SK-N-SH (cell line): ENCODE results near the gene BMPR1B. TPM values are rescaled to one million over a fixed set of nuclear protein-coding genes. Genes with fewer than 3 reads are reported as not detected.

Source experiments
- CTCF ChIA-PET: fragments of 300-600, 350-600 bp; formaldehyde crosslinking; extraction: SDS; loops from one replicate; lab custom pipeline; 2021; lab: Yijun Ruan, JAX
- POLR2A ChIA-PET: fragments of 350-600 bp; sonication (Branson Sonifier 250); formaldehyde crosslinking; extraction: SDS; loops from one replicate; lab custom pipeline; 2020; ENCODE audit warnings: antibody characterized with exemption, inconsistent platforms; lab: Yijun Ruan, JAX
- DNase-seq: peaks from one replicate; pipeline ENCODE4 v3.0.0; 2012
- H2AFZ ChIP-seq: fragments of 200-600 bp; sonication (generic); 2 replicates; pipeline ENCODE4 v1.8.1; 2016; ENCODE audit warnings: antibody characterized with exemption, mild to moderate bottlenecking, low read depth
- H3F3A ChIP-seq: fragments of 200-600 bp; sonication (generic); replicated peaks from 2 replicates; pipeline ENCODE3; 2016; ENCODE audit warnings: antibody characterized with exemption, mild to moderate bottlenecking; ENCODE audit not compliant: insufficient read depth
- H3K27ac ChIP-seq, 2 experiments: fragments of 200-500 bp in 1 of 2; fragments of 200-600 bp in 1 of 2; sonication (Bioruptor generic) in 1 of 2; sonication (generic), shearing (Covaris generic) in 1 of 2; 2 replicates each; pipeline versions ENCODE4 v1.5.1 to v1.6.1; 2014 to 2016; ENCODE audit warnings: low read depth in 2 of 2, inconsistent platforms in 1 of 2, low read length in 1 of 2, mild to moderate bottlenecking in 1 of 2, mixed read lengths in 1 of 2
- H3K27me3 ChIP-seq: fragments of 200-600 bp; sonication (generic), shearing (Covaris generic); 2 replicates; pipeline ENCODE4 v1.6.1; 2016; ENCODE audit warnings: mixed run types; ENCODE audit not compliant: insufficient read depth
- H3K36me3 ChIP-seq, 2 experiments: fragments of 200-500 bp in 1 of 2; fragments of 200-600 bp in 1 of 2; sonication (Bioruptor generic) in 1 of 2; sonication (generic) in 1 of 2; replicated peaks in 1 of 2; 2 replicates each; pipeline versions ENCODE3 to v1.5.1; 2014 to 2016; ENCODE audit warnings: low read length in 1 of 2, mild to moderate bottlenecking in 1 of 2; ENCODE audit not compliant: insufficient read depth in 2 of 2, control insufficient read depth in 1 of 2
- H3K4me1 ChIP-seq, 2 experiments: fragments of 200-500 bp in 1 of 2; fragments of 200-600 bp in 1 of 2; sonication (Bioruptor generic) in 1 of 2; sonication (generic), shearing (Covaris generic) in 1 of 2; 2 replicates each; pipeline versions ENCODE4 v1.5.1 to v1.6.1; 2014 to 2016; ENCODE audit warnings: low read depth in 1 of 2, low read length in 1 of 2, mixed run types in 1 of 2; ENCODE audit not compliant: insufficient read depth in 2 of 2, control insufficient read depth in 1 of 2
- H3K4me2 ChIP-seq: fragments of 200-600 bp; sonication (generic), shearing (Covaris generic); 2 replicates; pipeline ENCODE4 v1.6.1; 2017; ENCODE audit warnings: mixed run types
- H3K4me3 ChIP-seq, 2 experiments: fragments of 200-500 bp in 1 of 2; fragments of 200-600 bp in 1 of 2; sonication (Bioruptor generic) in 1 of 2; sonication (generic), shearing (Covaris generic) in 1 of 2; 2 replicates each; pipeline versions ENCODE4 v1.5.1 to v1.8.1; 2014 to 2016; ENCODE audit warnings: low read depth in 2 of 2, inconsistent platforms in 1 of 2, low read length in 1 of 2, mild to moderate bottlenecking in 1 of 2, mixed read lengths in 1 of 2, moderate library complexity in 1 of 2
- H3K79me2 ChIP-seq: fragments of 200-600 bp; sonication (generic); 2 replicates; pipeline ENCODE4 v1.8.1; 2017; ENCODE audit warnings: mild to moderate bottlenecking; ENCODE audit not compliant: insufficient read depth
- H3K9ac ChIP-seq: fragments of 200-600 bp; sonication (generic); 2 replicates; pipeline ENCODE4 v1.6.1; 2017; ENCODE audit warnings: mixed run types
- H3K9me2 ChIP-seq: fragments of 200-600 bp; sonication (generic); 2 replicates; pipeline ENCODE4 v1.6.1; 2017; ENCODE audit warnings: mixed run types
- H3K9me3 ChIP-seq: fragments of 200-600 bp; sonication (generic); 2 replicates; pipeline ENCODE4 v1.6.1; 2017; ENCODE audit warnings: mixed run types, mild to moderate bottlenecking, moderate library complexity
- H4K20me1 ChIP-seq: fragments of 200-600 bp; sonication (generic); 2 replicates; pipeline ENCODE4 v1.6.1; 2017; ENCODE audit warnings: mild to moderate bottlenecking, mixed run types; ENCODE audit not compliant: insufficient read depth
- ELF1 ChIP-seq: IDR thresholded peaks from 2 replicates; pipeline ENCODE4 v1.4.0; 2012
- EP300 ChIP-seq, 2 experiments: IDR thresholded peaks; 2 replicates each; pipeline versions ENCODE4 v1.4.0 to v1.6.1; 2012; ENCODE audit warnings: borderline replicate concordance in 1 of 2, low read depth in 1 of 2, low read length in 1 of 2
- EZH2phosphoT487 ChIP-seq: fragments of 200-600 bp; sonication (generic); IDR thresholded peaks from 2 replicates; pipeline ENCODE4 v1.6.1; 2017; ENCODE audit warnings: low read depth, mixed run types, mild to moderate bottlenecking, antibody characterized with exemption, moderate library complexity, borderline replicate concordance
- FOSL2 ChIP-seq: IDR thresholded peaks from 2 replicates; pipeline ENCODE4 v1.4.0; 2012; ENCODE audit warnings: low read depth, mild to moderate bottlenecking, moderate library complexity, borderline replicate concordance
- MEF2A ChIP-seq: IDR thresholded peaks from 2 replicates; pipeline ENCODE4 v1.4.0; 2012; ENCODE audit warnings: low read depth, borderline replicate concordance
- MXI1 ChIP-seq: IDR thresholded peaks from 2 replicates; pipeline ENCODE4 v1.6.1; 2012; ENCODE audit warnings: mild to moderate bottlenecking, low read depth, low read length, improper control_type of control experiment
- NFIC ChIP-seq: IDR thresholded peaks from 2 replicates; pipeline ENCODE4 v1.4.0; 2012; ENCODE audit warnings: borderline replicate concordance
- RCOR1 ChIP-seq: fragments of 150-350 bp; IDR thresholded peaks from 2 replicates; pipeline ENCODE4 v1.6.1; 2017; ENCODE audit warnings: antibody characterized with exemption, low read length
- SIN3A ChIP-seq: IDR thresholded peaks from 2 replicates; pipeline ENCODE4 v1.6.1; 2012; ENCODE audit warnings: low read depth, mild to moderate bottlenecking, low read length, moderate library complexity, borderline replicate concordance
- TAF1 ChIP-seq: IDR thresholded peaks from 2 replicates; pipeline ENCODE4 v1.6.1; 2012; ENCODE audit warnings: low read depth, mild to moderate bottlenecking, low read length, moderate library complexity, borderline replicate concordance
- WGBS: methylation state at CpG from one replicate; pipeline ENCODE4 v1.1.6; 2017; ENCODE audit warnings: low lambda C conversion rate; 5-methylcytosine and 5-hydroxymethylcytosine counted together
- polyA plus RNA-seq, 3 experiments: library from polyadenylated mRNA; depleted of rRNA; stranded (reverse); fragments of >200 nt; gene quantifications; 2 replicates each; pipeline ENCODE4 v1.2.3, GENCODE V29; 2012
- TF ChIP-seq, protein P1 (sequence below): IDR thresholded peaks from 2 replicates; pipeline ENCODE4 v1.4.0; 2012; ENCODE audit warnings: low read depth
- TF ChIP-seq, protein P2 (sequence below): fragments of 150-350 bp; IDR thresholded peaks from 2 replicates; pipeline ENCODE4 v1.6.1; 2016; ENCODE audit warnings: mild to moderate bottlenecking, low read depth, low read length
- TF ChIP-seq, protein P3 (sequence below): IDR thresholded peaks from 2 replicates; pipeline ENCODE4 v1.6.1; 2012; ENCODE audit warnings: mild to moderate bottlenecking, low read depth, low read length, moderate library complexity
- TF ChIP-seq, protein P4 (sequence below): IDR thresholded peaks from 2 replicates; pipeline ENCODE4 v1.4.0; 2012; ENCODE audit warnings: low read depth, borderline replicate concordance
- TF ChIP-seq, protein P5 (sequence below): fragments of 200-600 bp; sonication (generic); IDR thresholded peaks from 2 replicates; pipeline ENCODE4 v1.6.1; 2017; ENCODE audit warnings: antibody characterized with exemption, mild to moderate bottlenecking, moderate library complexity

Gene BMPR1B
- polyA plus RNA-seq, 1 of the 3 experiments (the other 2 are of a cell fraction) = 0.16 TPM

DNA sequence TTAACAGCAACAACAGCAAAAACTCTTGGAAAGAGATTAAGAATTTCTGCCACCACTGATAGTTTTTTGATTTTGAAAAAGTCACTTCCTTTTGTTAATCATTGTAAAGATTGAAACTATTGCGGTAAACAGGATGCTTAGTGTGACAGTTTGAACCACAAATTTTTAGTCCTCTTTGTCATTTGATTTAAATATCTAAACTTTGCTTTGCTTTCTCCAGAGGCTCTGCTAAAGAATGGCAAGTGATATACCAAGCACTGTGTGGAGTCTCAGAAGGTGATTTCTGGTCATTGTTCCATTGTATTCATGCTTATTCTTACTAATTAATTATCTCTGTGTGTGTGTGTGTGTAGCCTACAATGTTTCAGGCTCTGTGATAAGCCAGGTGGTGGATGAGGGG lies 155.6 kb downstream of the BMPR1B start:
- 97% methylated on average over 1 of the region's 1 CpG for WGBS
- CTCF ChIA-PET = no interaction called here
- peaks cover 0 to 2% of the 10 kb centered on the region in 2 experiments; a peak in 1 of 4 replicates for H3K4me1 ChIP-seq
- H3K9me2 ChIP-seq = no peaks in the 10 kb centered on the region
- no peak overlapping the region for H3K9ac ChIP-seq
- no peak overlapping the region for H3K27ac ChIP-seq
- no peak overlapping the region for H2AFZ ChIP-seq
- no peaks in the 10 kb centered on the region for H3K79me2 ChIP-seq
- no peak overlapping the region for H3K4me3 ChIP-seq
- DNase-seq = no peak
- no peaks in the 10 kb centered on the region for H3F3A ChIP-seq
- POLR2A ChIA-PET = no interaction called here
- no peaks in the 10 kb centered on the region for H4K20me1 ChIP-seq
- no peaks in the 10 kb centered on the region for H3K36me3 ChIP-seq
- H3K9me3 ChIP-seq = no peaks in the 10 kb centered on the region
- TF ChIP-seq ELF1 (no peak), MXI1 (no peak), NFIC (no peak), EZH2phosphoT487 (no peak), MEF2A (no peak), FOSL2 (no peak), RCOR1 (no peak), EP300 (IDR thresholded peaks at IDR 0.05; ENCODE audit: borderline replicate concordance in 1 of 2, low read depth in 1 of 2, low read length in 1 of 2) (no peak)
- TF ChIP-seq, protein P1, sequence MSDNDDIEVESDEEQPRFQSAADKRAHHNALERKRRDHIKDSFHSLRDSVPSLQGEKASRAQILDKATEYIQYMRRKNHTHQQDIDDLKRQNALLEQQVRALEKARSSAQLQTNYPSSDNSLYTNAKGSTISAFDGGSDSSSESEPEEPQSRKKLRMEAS = no peak
- TF ChIP-seq, protein P2, sequence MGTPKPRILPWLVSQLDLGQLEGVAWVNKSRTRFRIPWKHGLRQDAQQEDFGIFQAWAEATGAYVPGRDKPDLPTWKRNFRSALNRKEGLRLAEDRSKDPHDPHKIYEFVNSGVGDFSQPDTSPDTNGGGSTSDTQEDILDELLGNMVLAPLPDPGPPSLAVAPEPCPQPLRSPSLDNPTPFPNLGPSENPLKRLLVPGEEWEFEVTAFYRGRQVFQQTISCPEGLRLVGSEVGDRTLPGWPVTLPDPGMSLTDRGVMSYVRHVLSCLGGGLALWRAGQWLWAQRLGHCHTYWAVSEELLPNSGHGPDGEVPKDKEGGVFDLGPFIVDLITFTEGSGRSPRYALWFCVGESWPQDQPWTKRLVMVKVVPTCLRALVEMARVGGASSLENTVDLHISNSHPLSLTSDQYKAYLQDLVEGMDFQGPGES = no peak
- TF ChIP-seq, protein P3, sequence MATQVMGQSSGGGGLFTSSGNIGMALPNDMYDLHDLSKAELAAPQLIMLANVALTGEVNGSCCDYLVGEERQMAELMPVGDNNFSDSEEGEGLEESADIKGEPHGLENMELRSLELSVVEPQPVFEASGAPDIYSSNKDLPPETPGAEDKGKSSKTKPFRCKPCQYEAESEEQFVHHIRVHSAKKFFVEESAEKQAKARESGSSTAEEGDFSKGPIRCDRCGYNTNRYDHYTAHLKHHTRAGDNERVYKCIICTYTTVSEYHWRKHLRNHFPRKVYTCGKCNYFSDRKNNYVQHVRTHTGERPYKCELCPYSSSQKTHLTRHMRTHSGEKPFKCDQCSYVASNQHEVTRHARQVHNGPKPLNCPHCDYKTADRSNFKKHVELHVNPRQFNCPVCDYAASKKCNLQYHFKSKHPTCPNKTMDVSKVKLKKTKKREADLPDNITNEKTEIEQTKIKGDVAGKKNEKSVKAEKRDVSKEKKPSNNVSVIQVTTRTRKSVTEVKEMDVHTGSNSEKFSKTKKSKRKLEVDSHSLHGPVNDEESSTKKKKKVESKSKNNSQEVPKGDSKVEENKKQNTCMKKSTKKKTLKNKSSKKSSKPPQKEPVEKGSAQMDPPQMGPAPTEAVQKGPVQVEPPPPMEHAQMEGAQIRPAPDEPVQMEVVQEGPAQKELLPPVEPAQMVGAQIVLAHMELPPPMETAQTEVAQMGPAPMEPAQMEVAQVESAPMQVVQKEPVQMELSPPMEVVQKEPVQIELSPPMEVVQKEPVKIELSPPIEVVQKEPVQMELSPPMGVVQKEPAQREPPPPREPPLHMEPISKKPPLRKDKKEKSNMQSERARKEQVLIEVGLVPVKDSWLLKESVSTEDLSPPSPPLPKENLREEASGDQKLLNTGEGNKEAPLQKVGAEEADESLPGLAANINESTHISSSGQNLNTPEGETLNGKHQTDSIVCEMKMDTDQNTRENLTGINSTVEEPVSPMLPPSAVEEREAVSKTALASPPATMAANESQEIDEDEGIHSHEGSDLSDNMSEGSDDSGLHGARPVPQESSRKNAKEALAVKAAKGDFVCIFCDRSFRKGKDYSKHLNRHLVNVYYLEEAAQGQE = no peak
- no peaks in the 10 kb centered on the region for H3K27me3 ChIP-seq
- H3K4me2 ChIP-seq = no peak overlapping the region

DNA sequence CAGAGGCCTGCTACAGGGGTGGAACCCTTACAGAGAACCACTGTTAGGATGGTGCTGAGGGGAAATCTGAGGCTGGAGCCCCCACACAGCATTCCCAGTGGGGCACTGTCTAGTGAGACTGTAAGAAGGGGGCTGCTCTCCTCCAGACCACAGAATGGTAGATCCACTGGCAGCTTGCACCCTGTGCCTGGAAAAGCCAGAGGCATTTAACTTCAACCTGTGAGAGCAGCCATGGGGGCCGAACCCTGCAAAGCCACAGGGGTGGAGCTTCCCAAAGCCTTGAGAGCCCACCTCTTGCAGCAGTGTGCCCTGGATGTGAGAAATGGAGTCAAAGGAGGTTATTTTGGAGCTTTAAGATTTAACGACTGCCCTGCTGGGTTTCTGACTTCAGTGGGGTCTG lies 159.4 kb downstream of the BMPR1B start:
- Histone ChIP-seq H3K9ac (no peak overlapping the region), H3K9me2 (no peaks in the 10 kb centered on the region), H3K4me2 (no peak overlapping the region), H3K27me3 (no peaks in the 10 kb centered on the region), H3K36me3 (no peaks in the 10 kb centered on the region), H3K4me3 (no peak overlapping the region), H3K4me1 (no peaks in the 10 kb centered on the region), H3K27ac (no peak overlapping the region), H4K20me1 (no peaks in the 10 kb centered on the region), H3F3A (no peaks in the 10 kb centered on the region), H2AFZ (no peak overlapping the region), H3K79me2 (no peaks in the 10 kb centered on the region), H3K9me3 (no peaks in the 10 kb centered on the region)
- no peak for DNase-seq
- WGBS = 86% methylated on average over 2 of the region's 2 CpGs
- ChIA-PET CTCF (no interaction called here), POLR2A (no interaction called here)
- TF ChIP-seq, protein P4, sequence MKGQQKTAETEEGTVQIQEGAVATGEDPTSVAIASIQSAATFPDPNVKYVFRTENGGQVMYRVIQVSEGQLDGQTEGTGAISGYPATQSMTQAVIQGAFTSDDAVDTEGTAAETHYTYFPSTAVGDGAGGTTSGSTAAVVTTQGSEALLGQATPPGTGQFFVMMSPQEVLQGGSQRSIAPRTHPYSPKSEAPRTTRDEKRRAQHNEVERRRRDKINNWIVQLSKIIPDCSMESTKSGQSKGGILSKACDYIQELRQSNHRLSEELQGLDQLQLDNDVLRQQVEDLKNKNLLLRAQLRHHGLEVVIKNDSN = no peak
- TF ChIP-seq TAF1 (no peak), SIN3A (no peak)
- TF ChIP-seq, protein P5, sequence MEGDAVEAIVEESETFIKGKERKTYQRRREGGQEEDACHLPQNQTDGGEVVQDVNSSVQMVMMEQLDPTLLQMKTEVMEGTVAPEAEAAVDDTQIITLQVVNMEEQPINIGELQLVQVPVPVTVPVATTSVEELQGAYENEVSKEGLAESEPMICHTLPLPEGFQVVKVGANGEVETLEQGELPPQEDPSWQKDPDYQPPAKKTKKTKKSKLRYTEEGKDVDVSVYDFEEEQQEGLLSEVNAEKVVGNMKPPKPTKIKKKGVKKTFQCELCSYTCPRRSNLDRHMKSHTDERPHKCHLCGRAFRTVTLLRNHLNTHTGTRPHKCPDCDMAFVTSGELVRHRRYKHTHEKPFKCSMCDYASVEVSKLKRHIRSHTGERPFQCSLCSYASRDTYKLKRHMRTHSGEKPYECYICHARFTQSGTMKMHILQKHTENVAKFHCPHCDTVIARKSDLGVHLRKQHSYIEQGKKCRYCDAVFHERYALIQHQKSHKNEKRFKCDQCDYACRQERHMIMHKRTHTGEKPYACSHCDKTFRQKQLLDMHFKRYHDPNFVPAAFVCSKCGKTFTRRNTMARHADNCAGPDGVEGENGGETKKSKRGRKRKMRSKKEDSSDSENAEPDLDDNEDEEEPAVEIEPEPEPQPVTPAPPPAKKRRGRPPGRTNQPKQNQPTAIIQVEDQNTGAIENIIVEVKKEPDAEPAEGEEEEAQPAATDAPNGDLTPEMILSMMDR = no peak
- TF ChIP-seq, protein P3 = no peak
